Thyroid gland (tissue), 4 donors: ENCODE data around the gene SORCS2. TPM values are rescaled to one million over a fixed set of nuclear protein-coding genes. Genes with fewer than 3 reads are reported as not detected.

Source experiments
- DNase-seq, 2 donors: peaks; one replicate each; pipeline ENCODE4 v3.0.0-alpha.2; 2019
- H3K27ac ChIP-seq, 3 donors: fragments of 200-600 bp; sonication (generic); 1 replicate in 2 of 3; 2 replicates in 1 of 3; pipeline ENCODE4 v1.5.1; 2016 to 2019; ENCODE audit warnings: mild to moderate bottlenecking in 1 of 3, moderate library complexity in 1 of 3
- H3K27me3 ChIP-seq: fragments of 200-600 bp; sonication (generic); one replicate; pipeline ENCODE4 v1.5.1; 2019
- H3K36me3 ChIP-seq, 2 donors: fragments of 200-600 bp; sonication (generic); one replicate each; pipeline ENCODE4 v1.5.1; 2016 to 2019
- H3K4me1 ChIP-seq, 2 donors: fragments of 200-600 bp; sonication (generic); one replicate each; pipeline ENCODE4 v1.5.1; 2017 to 2019
- H3K4me3 ChIP-seq, 3 donors: fragments of 200-600 bp; sonication (generic); replicated peaks in 1 of 3; 1 replicate in 2 of 3; 2 replicates in 1 of 3; pipeline ENCODE4 v1.5.1; 2016; ENCODE audit warnings: mild to moderate bottlenecking in 1 of 3
- H3K9me3 ChIP-seq: fragments of 200-600 bp; sonication (generic); one replicate; pipeline ENCODE4 v1.5.1; 2017
- CTCF ChIP-seq, 6 experiments: fragments of 200-600 bp in 3 of 6; fragments of 450-650 bp in 3 of 6; sonication (generic) in 3 of 6; IDR thresholded peaks; one replicate each; pipeline ENCODE4 v1.5.1; 2016 to 2019; ENCODE audit warnings: antibody characterized with exemption in 6 of 6, mild to moderate bottlenecking in 2 of 6, inconsistent platforms in 1 of 6, moderate library complexity in 1 of 6
- POLR2A ChIP-seq, 2 donors: fragments of 450-650 bp; IDR thresholded peaks; one replicate each; pipeline ENCODE4 v1.6.1; 2017; ENCODE audit warnings: antibody characterized with exemption in 2 of 2, mild to moderate bottlenecking in 2 of 2, moderate library complexity in 1 of 2
- WGBS, 2 donors: methylation state at CpG; one replicate each; pipeline ENCODE4 v1.1.5; 2017; 5-methylcytosine and 5-hydroxymethylcytosine counted together
- intact Hi-C: fragments of 100-400 bp; cut with DNase I; formaldehyde crosslinking; loops from one replicate; pipeline ENCODE4 v1.15.1; 2023
- total RNA-seq, 4 donors: library from RNA; depleted of rRNA; stranded (reverse); fragments of >200 nt; gene quantifications; one replicate each; pipeline ENCODE4 v1.2.3, GENCODE V29; 2016

SORCS2 gene
- total RNA-seq, 4 donors from 2014 or later, result 1.7 to 13.6 (median 3.6) TPM

- DNase-seq, result no peak
- 85 to 92% methylated on average over 15 of the region's 15 CpGs for WGBS, 2 donors
- H3K4me1 ChIP-seq, result peaks cover 4 to 19% of the 10 kb centered on the region in 2 donors
- no peak overlapping the region for H3K27ac ChIP-seq
- TF ChIP-seq CTCF (IDR thresholded peaks at IDR 0.05), result no peak
- no peak for TF ChIP-seq POLR2A (IDR thresholded peaks at IDR 0.05)
- no peaks in the 10 kb centered on the region for H3K36me3 ChIP-seq
- intact Hi-C loops, result no loop called here
- no peaks in the 10 kb centered on the region for H3K9me3 ChIP-seq
- no peak overlapping the region for H3K4me3 ChIP-seq
- H3K27me3 ChIP-seq, result no peaks in the 10 kb centered on the region
Observed at GRCh38 chr4:7418131-7418943, 226.0 kb downstream of the SORCS2 start.

GRCh38 chr4:7419961-7420660, 227.8 kb downstream of the SORCS2 start:
- intact Hi-C loops, result no loop called here
- no peaks in the 10 kb centered on the region for H3K36me3 ChIP-seq
- no peak for TF ChIP-seq CTCF (IDR thresholded peaks at IDR 0.05)
- TF ChIP-seq POLR2A (IDR thresholded peaks at IDR 0.05), result no peak
- DNase-seq, result peak; percentile 92 to 95
- 73 to 74% methylated on average over 3 of the region's 4 CpGs for WGBS, 2 donors
- H3K4me3 ChIP-seq, result no peak overlapping the region
- no peaks in the 10 kb centered on the region for H3K27me3 ChIP-seq
- peak overlapping the region in 2 of 3 donors; percentile 41 to 76 for H3K27ac ChIP-seq
- H3K4me1 ChIP-seq, result peaks cover 4 to 19% of the 10 kb centered on the region in 2 donors
- H3K9me3 ChIP-seq, result no peaks in the 10 kb centered on the region

- H3K36me3 ChIP-seq, result no peaks in the 10 kb centered on the region
- peaks cover 4 to 19% of the 10 kb centered on the region in 2 donors for H3K4me1 ChIP-seq
- H3K27me3 ChIP-seq, result no peaks in the 10 kb centered on the region
- DNase-seq, result peak; percentile 86 to 87
- peak overlapping the region in 2 of 3 donors; percentile 41 to 76 for H3K27ac ChIP-seq
- H3K9me3 ChIP-seq, result no peaks in the 10 kb centered on the region
- TF ChIP-seq POLR2A (IDR thresholded peaks at IDR 0.05) (no peak), CTCF (IDR thresholded peaks at IDR 0.05) (no peak)
- 26 to 84% methylated on average over 5 to 13 of the region's 14 CpGs for WGBS, 2 donors
- no peak overlapping the region for H3K4me3 ChIP-seq
- intact Hi-C loops, result no loop called here
Observed at GRCh38 chr4:7420661-7421040, 228.3 kb downstream of the SORCS2 start.

GRCh38 chr4:7421356-7422150, 229.2 kb downstream of the SORCS2 start:
- Histone ChIP-seq H3K36me3 (no peaks in the 10 kb centered on the region), H3K27me3 (no peaks in the 10 kb centered on the region), H3K9me3 (no peaks in the 10 kb centered on the region), H3K27ac (peak overlapping the region in 1 of 3 donors; percentile 76), H3K4me3 (no peak overlapping the region), H3K4me1 (peaks cover 4 to 19% of the 10 kb centered on the region in 2 donors)
- 80 to 85% methylated on average over 18 to 19 of the region's 24 CpGs for WGBS, 2 donors
- DNase-seq, result no peak
- TF ChIP-seq POLR2A (IDR thresholded peaks at IDR 0.05), result no peak
- TF ChIP-seq CTCF (IDR thresholded peaks at IDR 0.05), result no peak
- intact Hi-C loops, result no loop called here
